GM19467 (cell line): ENCODE measurements around the gene DISP2.

Experiments
- ATAC-seq: cut with Tn5 transposase; IDR thresholded peaks from one replicate; pipeline ENCODE4 v1.9.1; 2021; ENCODE audit warnings: mild to moderate bottlenecking, moderate library complexity; ENCODE audit not compliant: unreplicated experiment

Gene DISP2

DNA sequence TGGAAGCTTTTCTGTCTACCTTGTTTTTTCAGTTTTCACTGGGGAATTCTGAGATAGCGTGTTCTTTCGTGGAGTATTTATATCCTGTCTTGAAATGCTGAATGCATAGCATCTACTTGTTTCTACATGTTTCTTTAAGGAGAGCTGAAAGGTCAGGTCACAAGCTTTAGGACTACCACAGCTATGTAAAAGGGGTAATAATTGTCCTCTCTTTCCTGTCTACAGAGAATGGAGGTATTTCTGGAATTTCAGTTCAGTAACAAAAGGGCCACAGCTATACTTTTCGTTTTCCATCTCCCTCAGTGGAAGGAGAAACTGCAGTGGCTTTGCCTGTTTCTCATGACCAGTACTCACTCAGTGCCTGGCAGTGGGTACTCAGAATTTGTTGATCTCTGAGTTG is 29.8 kb upstream of the DISP2 start:
- ATAC-seq: no peak

DNA sequence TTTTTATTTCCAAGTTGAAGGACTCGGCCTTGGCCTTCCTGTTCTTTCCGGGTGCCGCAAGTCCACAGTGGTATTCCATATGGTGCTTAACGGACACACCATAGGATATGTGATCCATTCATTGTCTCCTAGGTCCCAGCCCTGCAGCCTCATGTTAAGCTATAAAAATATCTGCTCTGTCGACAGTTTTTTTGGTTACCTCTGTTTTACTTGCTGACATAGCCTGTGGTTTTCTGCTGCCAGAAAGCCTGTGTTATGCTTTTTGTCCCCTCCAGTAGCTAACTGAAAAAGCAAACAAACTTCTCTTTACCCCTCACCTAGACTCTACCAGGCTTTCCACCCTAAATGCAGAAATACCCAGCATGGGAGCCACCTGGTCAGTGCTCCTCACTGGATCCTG is 29.3 kb upstream of the DISP2 start:
- ATAC-seq: no peak

DNA sequence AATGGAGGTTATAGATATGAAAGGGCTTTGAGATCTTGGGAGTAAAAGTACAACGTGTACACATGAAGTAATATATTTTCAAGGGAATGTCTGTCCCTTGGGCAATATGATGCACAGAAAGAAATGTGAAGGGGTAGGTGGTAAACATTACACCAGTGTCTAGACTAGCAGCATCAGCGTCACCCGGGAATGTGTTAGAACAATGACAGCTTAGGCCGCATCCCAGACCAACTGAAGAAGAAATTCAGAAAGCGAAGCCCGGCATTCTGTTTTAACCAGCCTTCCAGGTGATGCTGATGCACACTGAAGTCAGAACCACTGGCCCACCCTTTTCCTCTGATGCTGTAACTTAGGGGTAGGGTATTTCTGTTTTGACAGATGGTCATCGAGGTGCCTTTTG is 28.2 kb upstream of the DISP2 start:
- no peak for ATAC-seq

DNA sequence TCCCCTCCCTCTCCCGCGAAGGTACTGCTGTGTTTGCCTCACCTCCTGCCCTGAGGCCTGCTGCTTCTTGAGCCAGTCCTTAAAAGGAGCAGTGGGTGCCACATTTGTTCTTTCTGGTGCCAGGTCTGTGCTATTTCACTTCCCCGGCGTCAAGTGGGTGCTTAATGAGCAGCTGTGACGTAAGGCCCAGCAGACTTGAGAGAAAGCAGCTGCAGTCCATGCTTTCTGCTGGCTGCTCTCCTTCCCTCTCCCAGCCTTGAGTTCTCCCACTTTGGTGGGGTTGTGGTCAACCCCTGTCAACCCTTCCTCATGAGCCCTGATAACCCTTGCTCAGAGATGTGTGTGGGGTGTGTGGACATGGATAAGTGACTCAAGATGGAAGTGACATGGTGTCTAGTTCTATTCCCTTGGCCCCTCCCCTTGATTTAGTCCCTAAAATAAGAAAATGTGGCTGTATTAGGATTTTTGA is 27.6 kb upstream of the DISP2 start:
- ATAC-seq: no peak

DNA sequence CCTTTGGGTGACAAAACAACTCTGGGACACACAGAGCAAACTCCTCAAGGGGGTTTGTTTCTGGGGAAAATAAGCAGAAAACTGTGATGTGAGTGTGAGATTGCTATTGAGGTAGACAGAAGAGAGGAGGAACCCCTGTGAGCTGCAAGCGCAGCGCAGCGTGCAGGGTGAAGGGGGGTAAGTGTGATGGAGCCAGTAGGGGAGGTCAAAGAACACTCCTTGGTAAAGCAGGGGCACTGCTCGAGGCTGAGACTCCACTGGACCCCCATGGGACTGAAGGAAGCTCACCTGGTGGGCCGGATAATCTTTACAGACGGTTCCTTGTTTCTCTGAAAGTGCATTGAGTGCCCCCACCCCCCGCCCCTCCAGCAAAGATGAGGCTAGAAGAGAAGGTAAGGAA is 27.0 kb upstream of the DISP2 start:
- ATAC-seq: no peak

DNA sequence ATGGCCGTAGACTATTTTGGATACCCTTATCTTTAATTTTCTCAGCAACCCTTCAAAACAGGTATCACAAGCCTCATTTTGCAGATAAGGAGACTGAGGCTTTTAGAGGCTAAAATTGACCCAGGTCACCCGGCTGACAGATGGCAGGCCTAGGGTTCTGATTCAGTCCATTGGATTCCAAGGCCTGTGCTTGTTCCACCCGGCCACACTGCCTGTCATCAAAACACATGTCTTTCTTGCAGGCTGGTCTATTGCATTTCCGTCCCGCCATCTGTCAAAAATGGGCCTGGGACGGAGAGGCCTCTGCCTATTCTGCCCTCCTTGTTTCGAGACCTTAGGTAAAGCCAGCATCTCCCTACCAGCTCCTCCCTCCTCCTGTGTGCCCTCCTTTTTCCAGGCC is 26.4 kb upstream of the DISP2 start:
- no peak for ATAC-seq

DNA sequence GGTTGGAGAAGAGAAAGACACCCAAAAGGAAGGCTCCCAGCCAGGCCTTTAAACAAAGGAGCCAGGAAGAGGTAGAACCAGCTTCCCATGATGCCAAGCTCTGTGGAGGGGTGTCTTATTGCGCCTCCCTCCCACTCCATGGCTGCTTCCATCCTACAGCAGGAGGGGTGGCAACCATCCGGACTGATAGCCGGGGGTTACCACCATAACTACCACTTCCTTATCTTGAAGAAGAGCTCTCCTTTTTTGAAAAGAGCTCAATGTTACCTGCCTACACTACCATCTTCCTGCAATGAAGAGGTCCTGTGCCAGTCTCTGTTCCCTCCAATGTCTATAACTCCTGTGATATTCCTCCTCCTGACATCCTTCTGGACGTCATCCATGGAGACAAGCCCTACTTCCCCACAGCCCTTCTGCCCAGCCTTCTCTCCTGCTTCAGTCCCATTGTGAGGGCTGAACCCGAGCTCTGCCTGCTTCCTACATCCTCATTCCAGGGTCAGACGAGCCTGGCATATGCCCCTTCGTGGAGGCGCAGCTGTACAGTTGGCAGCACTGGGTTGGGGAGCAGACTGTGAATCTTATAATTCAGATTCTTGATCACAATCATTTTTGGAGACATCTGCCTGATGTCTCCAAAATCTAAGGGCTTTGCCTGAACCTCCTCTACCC is 25.8 kb upstream of the DISP2 start:
- no peak for ATAC-seq

DNA sequence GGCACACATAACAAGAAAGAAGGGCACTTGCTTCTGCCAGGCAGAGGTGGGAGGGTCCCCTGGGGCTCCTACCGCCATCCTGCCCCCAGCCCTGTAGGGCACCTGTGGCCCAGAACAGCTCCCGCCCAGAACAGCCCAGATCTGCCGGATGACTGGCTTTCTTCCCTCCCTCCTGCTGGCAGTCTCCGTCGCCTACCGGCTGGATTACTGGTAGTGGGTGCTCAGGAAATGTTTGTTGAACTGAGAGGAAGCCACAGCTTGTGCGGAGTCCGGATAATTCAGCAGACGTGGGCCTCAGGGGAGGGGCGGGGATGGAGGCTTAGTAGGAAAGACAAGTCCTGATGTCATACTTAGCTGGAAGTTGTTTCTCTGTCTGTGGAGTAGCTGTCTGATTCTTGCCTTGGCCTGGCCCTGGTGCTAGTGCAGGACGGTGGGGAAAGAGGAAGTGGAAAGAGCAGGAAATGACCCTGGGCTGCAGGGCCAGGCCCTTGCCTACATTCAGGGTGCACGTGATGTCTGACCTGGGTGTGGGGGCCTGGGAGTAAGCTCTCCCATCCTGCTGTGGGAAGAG is 24.0 kb upstream of the DISP2 start:
- ATAC-seq: no peak

DNA sequence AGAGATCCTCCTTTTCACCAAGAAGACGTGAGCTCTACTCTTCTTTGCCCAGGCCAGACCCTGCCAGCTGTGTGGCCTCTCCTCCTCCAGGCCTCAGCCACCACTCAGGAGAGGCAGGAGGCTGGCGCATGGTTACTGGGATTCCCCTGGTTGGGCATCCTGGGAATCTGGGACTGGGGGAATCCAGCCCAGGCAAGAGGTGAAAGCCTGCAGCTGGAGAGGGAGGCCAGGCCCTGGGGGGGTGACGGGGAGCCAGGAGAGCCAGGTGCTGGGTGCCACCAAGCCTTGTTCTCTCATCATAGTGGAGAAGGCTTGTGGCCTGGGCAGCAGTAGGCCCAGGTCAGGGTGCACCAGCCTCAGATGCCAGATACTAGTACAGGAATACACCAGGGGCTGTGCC is 23.5 kb upstream of the DISP2 start:
- ATAC-seq: no peak

DNA sequence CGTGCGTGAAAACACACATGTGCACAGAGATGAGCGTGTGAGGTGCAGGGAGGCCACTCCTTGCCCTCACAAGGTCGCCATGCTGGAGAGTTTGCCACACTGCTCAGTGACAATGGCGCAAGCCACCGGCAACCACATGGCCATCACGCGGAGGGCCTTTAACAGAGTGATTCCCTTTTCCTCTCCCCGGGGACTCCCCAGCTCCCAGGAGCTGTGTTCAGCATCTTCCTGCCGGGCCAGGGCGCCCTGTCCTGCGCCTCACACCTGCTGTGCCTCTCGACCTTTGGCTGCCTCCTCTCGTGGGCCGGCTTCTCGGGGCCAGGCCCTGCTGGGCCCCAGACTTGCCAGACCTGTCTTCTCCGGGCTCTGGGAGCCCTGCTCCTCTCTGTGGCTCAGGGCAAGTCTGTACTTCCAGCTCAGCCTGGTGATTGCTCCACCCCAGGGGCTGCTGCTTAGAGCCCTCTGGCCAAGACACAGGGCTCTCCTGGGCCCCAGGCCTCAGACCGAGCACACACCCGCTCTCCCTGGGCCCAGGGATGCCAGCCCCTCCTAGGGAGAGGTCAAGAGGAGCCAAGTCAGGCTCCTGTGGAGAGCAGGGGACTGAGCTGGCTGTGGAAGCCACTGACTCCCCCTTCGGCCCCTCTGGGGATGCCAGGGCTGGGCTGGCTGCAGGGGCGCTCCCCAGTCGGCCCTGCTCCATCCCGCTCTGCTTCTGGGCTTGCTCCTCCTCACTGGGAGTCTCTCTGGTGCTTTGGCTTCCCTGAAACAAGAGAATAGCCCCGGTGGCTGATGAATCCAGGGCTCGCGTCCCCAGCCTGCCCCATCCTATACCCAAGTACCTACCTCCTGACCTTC is 22.9 kb upstream of the DISP2 start:
- ATAC-seq: no peak

DNA sequence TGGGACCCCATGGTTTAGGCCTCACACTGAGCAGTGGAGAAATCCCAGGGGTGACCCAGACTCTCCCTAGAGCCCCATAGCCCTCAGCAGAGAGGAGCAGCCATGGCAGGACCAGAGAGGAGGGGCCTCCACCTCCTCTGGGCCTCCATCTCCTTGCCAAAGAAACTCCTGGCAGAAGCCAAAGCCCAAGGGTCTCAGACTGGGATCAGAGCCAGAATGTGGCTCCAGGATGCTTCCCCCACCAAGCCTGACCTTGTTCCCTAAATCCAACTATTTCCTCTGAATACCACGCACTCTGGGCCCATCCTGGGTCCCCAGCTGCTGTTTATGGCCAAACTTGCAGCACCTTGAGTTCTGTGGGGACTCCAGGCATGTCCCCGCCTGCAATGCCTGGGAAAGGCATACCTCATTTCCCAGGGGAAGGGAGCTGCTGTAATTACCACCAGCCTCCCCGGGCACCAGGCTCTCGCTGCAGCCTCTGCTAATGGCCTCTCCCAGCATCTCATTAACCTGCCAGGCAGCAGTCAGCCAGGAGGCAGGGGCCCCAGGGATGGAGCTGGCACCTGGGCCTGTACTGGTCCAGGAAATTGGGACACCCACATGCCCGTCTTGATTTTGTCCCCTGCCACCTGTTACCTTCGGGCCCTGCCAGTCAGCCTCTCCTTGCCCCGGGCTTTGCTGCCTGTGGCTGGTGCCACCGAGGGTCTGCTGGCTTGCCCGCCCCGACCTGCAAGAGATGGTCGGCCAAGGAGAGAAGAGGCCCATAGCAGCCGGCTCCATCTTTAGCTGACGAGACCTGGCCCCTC is 21.9 kb upstream of the DISP2 start:
- no peak for ATAC-seq

DNA sequence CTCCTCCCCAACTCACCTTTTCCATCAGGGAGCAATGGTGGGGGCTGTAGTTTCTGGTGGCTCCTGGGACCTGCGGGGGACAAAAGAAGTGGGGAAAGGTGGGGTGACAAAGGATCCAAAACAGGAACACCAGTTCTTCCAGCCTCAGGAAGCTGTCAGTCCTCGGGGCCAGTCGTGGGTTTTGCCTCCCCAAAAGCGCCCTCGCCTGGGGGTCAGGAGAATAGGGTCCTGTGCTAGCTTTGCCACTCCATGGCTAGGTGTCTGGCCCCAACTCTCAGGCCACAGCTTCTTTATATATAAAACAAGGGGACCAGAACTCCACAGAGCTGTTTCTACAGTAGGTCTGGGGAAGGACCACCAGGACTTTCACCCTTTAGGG is 21.3 kb upstream of the DISP2 start:
- no peak for ATAC-seq

DNA sequence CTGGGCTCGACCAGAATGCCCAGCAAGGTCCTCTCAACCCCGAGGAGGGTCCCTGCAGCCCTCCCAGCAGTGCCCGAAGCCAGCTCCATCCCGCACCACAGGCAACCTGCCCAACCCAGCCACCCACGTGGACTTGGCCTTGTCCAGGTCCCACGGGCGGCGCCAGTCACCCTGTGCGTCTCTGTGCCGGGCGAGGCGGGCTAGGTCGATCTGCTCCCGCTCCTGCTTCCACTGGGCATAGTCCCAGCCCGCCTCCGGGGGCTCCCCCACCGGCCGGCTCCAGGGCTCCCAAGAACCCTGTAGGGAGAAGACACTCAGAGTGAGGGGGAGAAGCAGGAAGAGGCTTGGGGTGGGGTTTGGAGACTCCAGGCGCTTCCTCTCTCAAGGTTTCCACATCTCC is 20.4 kb upstream of the DISP2 start:
- no peak for ATAC-seq

DNA sequence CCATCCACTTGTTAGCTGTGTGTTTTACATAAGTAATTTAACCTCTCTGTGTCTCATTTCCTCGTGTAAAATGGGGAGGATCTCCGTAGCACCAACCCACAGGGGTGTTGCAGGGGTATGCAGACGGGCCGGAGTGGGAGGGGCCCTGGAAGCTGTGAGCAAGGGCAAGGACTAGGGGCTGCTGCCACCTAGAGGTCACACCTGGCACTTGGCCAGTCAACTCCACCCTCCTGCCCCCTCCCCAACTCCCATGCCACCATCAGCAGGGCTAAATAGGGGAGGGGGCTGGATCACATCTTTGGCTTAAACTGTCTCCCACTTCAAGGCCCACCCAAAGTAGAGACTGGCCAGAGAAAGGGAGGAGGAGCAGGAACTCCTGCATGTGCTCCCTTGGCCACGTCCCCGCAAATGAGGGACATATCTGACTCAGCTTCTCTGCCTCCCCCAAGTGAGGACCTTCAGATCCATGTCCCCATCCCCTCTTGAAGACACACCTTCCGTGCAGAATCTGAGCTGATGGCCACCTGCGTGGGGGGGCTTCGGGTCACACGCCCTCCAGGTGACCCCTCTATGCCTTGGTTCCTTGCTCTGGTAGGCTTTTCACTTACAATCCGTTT is 19.9 kb upstream of the DISP2 start:
- ATAC-seq: peak; percentile 55

DNA sequence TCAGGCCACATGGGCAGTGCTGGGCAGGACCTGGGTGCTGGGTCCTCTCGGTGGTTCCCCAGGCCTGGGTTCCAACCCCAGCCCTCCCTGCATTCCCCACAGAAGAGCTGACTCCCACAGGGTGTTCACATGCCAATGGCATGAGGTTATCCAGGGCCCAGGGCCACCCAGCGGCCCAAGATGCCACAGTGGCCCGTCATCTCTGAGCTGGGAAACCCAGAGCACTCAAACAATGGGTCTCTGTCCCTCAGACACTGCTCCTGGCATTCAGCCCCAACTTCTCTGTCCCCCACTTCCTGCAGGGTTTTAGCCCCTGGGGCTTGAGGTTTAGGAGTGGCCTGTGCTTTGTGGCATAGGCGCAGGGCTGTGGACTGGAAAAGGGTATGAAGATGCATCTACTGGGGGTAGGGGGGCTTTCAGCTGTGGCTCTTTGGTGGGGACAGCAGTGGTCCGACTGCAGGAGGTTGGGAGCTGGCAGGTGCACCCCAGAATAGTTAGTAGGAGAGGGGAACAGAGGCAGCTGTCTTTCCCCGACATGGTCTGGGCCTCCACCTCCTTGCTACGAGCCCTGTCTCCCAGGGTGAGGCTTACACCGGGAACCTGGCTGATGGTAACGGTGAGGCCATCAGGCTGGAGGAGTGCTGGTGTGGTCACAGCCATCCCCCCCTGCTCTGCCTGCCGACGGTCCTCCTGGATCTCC is 18.9 kb upstream of the DISP2 start:
- no peak for ATAC-seq

DNA sequence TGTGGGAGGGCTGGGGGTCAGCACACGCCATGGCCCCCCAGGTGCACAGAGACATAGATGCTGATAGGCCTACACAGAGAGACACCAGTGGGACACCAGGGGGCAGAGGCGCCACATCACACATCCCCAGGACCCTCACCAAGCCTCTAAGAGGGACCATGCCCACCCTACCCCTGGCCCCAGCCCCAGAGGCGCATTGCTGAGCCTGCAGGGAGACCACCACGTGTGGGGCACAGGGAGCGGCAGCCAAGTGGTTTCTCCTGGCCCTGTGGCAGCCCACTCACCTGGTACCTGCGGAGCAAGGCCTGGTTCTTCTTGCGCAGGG is 18.4 kb upstream of the DISP2 start:
- ATAC-seq: no peak

DNA sequence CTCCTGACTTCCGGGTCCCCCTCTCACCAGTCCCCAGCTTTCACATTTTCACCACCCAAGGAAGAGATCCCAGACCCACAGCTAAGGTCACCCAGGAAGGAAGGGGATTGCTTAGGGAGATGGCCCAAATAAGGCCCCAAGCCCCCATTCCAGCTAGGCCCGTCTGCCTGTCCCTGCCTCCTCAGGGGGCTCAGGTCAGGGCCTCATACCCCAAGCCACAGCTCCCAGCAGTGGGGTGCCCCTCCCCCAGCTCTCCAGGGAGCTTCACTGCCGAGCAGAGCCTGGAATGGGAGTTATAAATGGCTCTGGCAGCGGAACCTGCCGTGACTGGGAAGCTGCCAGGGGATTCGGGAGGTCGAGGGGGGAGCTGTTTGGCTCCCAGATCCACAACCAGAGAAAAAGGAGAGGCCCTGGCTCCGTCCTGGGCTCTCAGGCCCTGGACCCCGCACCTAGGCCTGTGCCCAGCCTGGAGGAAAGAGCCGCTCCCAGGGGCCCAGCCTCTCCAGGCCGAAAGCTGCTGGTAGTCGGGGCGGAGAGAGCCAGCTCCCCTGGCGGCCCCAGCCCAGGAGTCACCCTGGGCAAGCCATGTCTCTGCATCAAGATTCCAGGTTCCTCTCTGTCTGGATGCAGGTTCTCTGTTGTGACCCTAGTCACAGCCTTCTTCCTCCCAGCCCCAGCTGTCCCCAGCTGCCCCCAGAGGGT is 17.8 kb upstream of the DISP2 start:
- ATAC-seq: no peak

DNA sequence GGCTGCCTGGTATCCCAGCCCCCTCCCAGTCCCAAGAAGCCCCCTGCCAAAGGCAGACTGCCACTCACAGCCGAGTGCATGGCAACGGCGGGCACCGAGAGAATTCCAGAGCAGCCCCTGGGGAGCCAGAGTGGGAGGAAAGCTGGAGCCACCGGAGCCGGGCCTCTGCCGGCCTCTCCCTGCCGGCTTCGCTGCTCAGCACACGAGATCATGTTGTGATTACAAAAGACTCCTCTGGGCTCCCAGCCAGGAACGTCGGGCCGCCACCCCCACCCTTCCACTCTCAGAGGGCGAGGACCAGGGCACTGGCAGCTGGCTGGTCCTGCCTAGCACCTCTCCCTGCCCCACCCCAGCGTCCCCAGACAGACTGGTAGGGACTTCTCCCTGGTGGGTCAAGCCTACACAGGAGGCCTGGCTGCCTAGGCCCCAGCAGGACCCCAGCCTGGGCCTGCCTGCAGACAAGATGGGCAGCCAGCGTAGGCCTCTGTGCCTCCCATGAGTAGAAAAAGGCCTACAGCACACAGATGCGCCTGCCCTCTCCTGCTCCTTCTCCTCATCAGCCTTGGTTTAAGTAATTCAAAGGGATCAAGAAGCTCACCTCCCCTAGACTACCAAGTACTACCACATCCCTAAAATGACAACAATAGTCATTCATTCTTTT is 17.1 kb upstream of the DISP2 start, which contains the start of gene CCDC9B:
CCDC9B (minus strand) TSS at position 200 of the 661 bp plus-strand sequence; CDS start at position 80, 120 bp downstream.
- no peak for ATAC-seq
